ENCODE data around the gene SAMD11.

The SAMD11 gene

GRCh38 chr1:917466-918091 lies 6.1 kb upstream of the SAMD11 start:
- H3K4me3 ChIP-seq (ENCODE audit: low read length) = no peak overlapping the region
- TF ChIP-seq CTCF (conservative IDR thresholded peaks at IDR 0.05; ENCODE audit: low read depth, low read length) = no peak
- DNase-seq (ENCODE audit: low read depth) = no peak

GRCh38 chr1:918353-918752 lies 5.4 kb upstream of the SAMD11 start:
- H3K4me3 ChIP-seq (ENCODE audit: low read length) = no peak overlapping the region
- no peak for DNase-seq (ENCODE audit: low read depth)
- no peak for TF ChIP-seq CTCF (conservative IDR thresholded peaks at IDR 0.05; ENCODE audit: low read depth, low read length)

GRCh38 chr1:918843-919242 lies 4.9 kb upstream of the SAMD11 start:
- H3K4me3 ChIP-seq (ENCODE audit: low read length) = no peak overlapping the region
- TF ChIP-seq CTCF (conservative IDR thresholded peaks at IDR 0.05; ENCODE audit: low read depth, low read length) = no peak
- no peak for DNase-seq (ENCODE audit: low read depth)

GRCh38 chr1:919271-919872 lies 4.4 kb upstream of the SAMD11 start:
- H3K4me3 ChIP-seq (ENCODE audit: low read length) = no peak overlapping the region
- no peak for DNase-seq (ENCODE audit: low read depth)
- TF ChIP-seq CTCF (conservative IDR thresholded peaks at IDR 0.05; ENCODE audit: low read depth, low read length) = peak; percentile 35

- H3K4me3 ChIP-seq (ENCODE audit: low read length) = no peak overlapping the region
- no peak for TF ChIP-seq CTCF (conservative IDR thresholded peaks at IDR 0.05; ENCODE audit: low read depth, low read length)
- no peak for DNase-seq (ENCODE audit: low read depth)
Measured at GRCh38 chr1:920010-920409, 3.7 kb upstream of the SAMD11 start.

GRCh38 chr1:920521-920920 lies 3.2 kb upstream of the SAMD11 start:
- no peak for DNase-seq (ENCODE audit: low read depth)
- no peak for TF ChIP-seq CTCF (conservative IDR thresholded peaks at IDR 0.05; ENCODE audit: low read depth, low read length)
- H3K4me3 ChIP-seq (ENCODE audit: low read length) = no peak overlapping the region
